Smooth muscle cell (in vitro differentiated cells): Measurements from ENCODE around the gene MICAL3. TPM values are rescaled to one million over a fixed set of nuclear protein-coding genes. Genes with fewer than 3 reads are reported as not detected.

Source experiments
- DNase-seq: peaks from one replicate; lab custom pipeline; 2025; ENCODE audit not compliant: unreplicated experiment; lab: John Stamatoyannopoulos, UW
- H2AFZ ChIP-seq: fragments of 200-600 bp; sonication (generic); 2 replicates; pipeline ENCODE4 v1.6.0; 2016; ENCODE audit warnings: antibody characterized with exemption, low read depth, mild to moderate bottlenecking
- H3F3A ChIP-seq: fragments of 200-600 bp; sonication (generic); 2 replicates; pipeline ENCODE4 v1.6.0; 2017; ENCODE audit warnings: antibody characterized with exemption, low read depth
- H3K27ac ChIP-seq: fragments of 200-600 bp; sonication (generic); 2 replicates; pipeline ENCODE4 v1.5.1; 2016; ENCODE audit warnings: low read depth, mild to moderate bottlenecking
- H3K27me3 ChIP-seq: fragments of 200-600 bp; sonication (generic); 2 replicates; pipeline ENCODE4 v1.6.1; 2016; ENCODE audit warnings: low read depth, mild to moderate bottlenecking
- H3K36me3 ChIP-seq: fragments of 200-600 bp; sonication (generic); 2 replicates; pipeline ENCODE4 v1.5.1; 2016; ENCODE audit warnings: low read depth
- H3K4me1 ChIP-seq: fragments of 200-600 bp; sonication (generic); 2 replicates; pipeline ENCODE4 v1.5.1; 2016; ENCODE audit warnings: low read depth
- H3K4me2 ChIP-seq: fragments of 200-600 bp; sonication (generic); 2 replicates; pipeline ENCODE4 v1.6.0; 2016; ENCODE audit warnings: mild to moderate bottlenecking
- H3K4me3 ChIP-seq: fragments of 200-600 bp; sonication (generic); 2 replicates; pipeline ENCODE4 v1.5.1; 2016; ENCODE audit warnings: mild to moderate bottlenecking
- H3K79me2 ChIP-seq: fragments of 200-600 bp; sonication (generic); 2 replicates; pipeline ENCODE4 v1.6.0; 2016; ENCODE audit warnings: low read depth, mild to moderate bottlenecking
- H3K9ac ChIP-seq: fragments of 200-600 bp; sonication (generic); 2 replicates; pipeline ENCODE4 v1.6.0; 2016; ENCODE audit warnings: low read depth
- H3K9me3 ChIP-seq: fragments of 200-600 bp; sonication (generic); replicated peaks from 2 replicates; pipeline ENCODE4 v1.5.1; 2016; ENCODE audit warnings: low read depth
- H4K20me1 ChIP-seq: fragments of 200-600 bp; sonication (generic); 2 replicates; pipeline ENCODE4 v1.6.0; 2016; ENCODE audit warnings: low read depth
- WGBS: methylation state at CpG from one replicate; pipeline ENCODE4 v1.1.7; 2016; ENCODE audit warnings: low lambda C conversion rate; 5-methylcytosine and 5-hydroxymethylcytosine counted together
- polyA plus RNA-seq: library from polyadenylated mRNA; unstranded; fragments of >200 nt; fragmentation: Nextera tagmentation; extraction: Ambion mirVana; gene quantifications from 2 replicates; pipeline ENCODE4 v1.2.1, GENCODE V29; 2016
- total RNA-seq: library from RNA; depleted of rRNA; stranded (reverse); fragments of >200 nt; gene quantifications from 2 replicates; pipeline ENCODE4 v1.2.3, GENCODE V29; 2014
- TF ChIP-seq, protein P1 (sequence below): fragments of 200-600 bp; sonication (generic); IDR thresholded peaks from 2 replicates; pipeline ENCODE4 v1.5.1; 2017; ENCODE audit warnings: borderline replicate concordance, mild to moderate bottlenecking, antibody characterized with exemption; ENCODE audit not compliant: insufficient read depth, poor library complexity, severe bottlenecking

Gene MICAL3
- total and polyA plus RNA-seq, 2 experiments from 2014 or later, result 3.1 to 28.6 TPM

DNA sequence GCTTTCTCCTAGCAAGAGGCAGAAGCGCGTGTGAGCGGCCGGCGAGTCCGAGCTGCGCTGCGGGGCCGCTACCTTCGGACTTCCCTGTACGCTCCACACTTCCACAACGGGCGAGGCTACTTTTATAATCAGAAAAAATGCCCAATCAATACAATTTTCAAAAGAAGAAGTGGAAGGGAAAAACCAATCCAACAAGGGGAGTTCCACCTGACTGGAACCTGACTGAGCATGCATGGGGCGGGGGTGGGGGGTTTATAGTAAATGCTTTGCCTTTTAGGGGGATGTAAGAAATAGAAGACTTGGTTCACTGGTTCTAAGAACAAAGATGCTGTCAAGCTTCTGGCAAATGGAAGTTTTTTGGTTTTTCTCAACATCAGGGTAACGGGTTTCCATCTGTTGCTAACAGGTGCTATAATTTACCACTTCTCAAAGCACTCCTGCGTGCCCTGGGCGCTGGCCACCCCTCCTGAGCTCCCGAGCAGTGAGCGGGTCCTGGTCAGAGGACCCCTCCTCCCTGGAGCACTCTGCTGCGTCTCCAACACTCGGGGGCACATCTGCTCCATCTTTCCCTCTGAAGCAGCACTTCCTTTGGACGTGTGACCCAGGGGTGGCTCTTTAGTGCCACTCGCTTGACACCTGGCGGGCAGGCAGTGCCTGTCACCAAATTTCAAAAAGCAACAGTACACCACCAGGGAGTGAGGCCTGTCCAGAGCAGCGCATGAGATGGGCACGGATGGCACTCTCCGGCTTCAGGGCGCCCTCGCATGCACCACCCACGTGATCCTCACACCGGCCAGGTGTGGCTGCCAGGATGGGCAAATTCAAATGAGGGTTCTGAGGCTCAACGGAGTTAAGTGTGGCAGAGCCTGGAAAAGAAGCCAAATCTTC lies 228.5 kb downstream of the MICAL3 start:
- Histone ChIP-seq H4K20me1 (no peaks in the 10 kb centered on the region), H3K27ac (no peak overlapping the region), H3K4me2 (no peak overlapping the region), H3K4me1 (no peaks in the 10 kb centered on the region), H3K27me3 (no peaks in the 10 kb centered on the region), H3K9me3 (no peaks in the 10 kb centered on the region), H3K36me3 (no peaks in the 10 kb centered on the region), H2AFZ (no peak overlapping the region), H3K9ac (no peak overlapping the region), H3K4me3 (no peak overlapping the region), H3F3A (no peaks in the 10 kb centered on the region), H3K79me2 (no peaks in the 10 kb centered on the region)
- TF ChIP-seq, protein P1, sequence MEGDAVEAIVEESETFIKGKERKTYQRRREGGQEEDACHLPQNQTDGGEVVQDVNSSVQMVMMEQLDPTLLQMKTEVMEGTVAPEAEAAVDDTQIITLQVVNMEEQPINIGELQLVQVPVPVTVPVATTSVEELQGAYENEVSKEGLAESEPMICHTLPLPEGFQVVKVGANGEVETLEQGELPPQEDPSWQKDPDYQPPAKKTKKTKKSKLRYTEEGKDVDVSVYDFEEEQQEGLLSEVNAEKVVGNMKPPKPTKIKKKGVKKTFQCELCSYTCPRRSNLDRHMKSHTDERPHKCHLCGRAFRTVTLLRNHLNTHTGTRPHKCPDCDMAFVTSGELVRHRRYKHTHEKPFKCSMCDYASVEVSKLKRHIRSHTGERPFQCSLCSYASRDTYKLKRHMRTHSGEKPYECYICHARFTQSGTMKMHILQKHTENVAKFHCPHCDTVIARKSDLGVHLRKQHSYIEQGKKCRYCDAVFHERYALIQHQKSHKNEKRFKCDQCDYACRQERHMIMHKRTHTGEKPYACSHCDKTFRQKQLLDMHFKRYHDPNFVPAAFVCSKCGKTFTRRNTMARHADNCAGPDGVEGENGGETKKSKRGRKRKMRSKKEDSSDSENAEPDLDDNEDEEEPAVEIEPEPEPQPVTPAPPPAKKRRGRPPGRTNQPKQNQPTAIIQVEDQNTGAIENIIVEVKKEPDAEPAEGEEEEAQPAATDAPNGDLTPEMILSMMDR, result no peak
- WGBS, result 95% methylated on average over 31 of the region's 32 CpGs
- no peak for DNase-seq

GRCh38 chr22:17794726-17795542 lies 229.4 kb downstream of the MICAL3 start:
- H3K27ac ChIP-seq, result no peak overlapping the region

DNA sequence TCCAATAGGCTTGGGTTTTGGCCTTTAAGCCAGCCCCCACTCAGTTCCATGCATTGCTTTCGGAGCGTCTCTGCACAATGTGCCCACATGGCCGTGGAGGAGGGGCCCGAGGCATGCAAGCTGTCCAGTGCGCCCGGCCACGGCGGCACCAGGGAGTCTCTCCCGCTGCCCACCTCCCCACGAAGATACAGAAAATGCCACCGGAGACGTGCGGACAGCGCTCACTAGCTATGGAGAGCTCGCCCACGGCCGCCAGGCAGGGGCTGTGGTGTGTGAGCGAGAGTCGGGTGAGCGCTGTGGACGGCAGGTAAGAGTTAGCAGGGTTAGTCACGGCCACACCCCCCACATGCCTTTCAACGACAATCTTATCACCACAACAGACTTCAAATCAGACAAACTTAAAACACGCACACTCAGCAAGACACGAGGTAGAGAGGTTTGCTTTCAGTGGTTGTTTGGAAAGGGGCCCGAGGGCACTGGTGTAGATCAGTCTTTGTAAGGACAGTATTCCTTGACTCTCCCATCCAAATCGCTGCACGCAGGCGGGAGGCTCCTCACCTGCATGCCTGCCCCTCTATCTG lies 231.4 kb downstream of the MICAL3 start:
- 92% methylated on average over 29 of the region's 29 CpGs for WGBS

More at GRCh38 chr22:17794726-17795542, 229.4 kb downstream of the MICAL3 start:
- no peak overlapping the region for H3K9ac ChIP-seq
- H3K4me2 ChIP-seq, result no peak overlapping the region
- no peaks in the 10 kb centered on the region for H3K36me3 ChIP-seq
- H3K4me1 ChIP-seq, result no peaks in the 10 kb centered on the region
- no peak for DNase-seq
- H3K27me3 ChIP-seq, result no peaks in the 10 kb centered on the region
- no peaks in the 10 kb centered on the region for H3K9me3 ChIP-seq
- H3F3A ChIP-seq, result no peaks in the 10 kb centered on the region
- no peaks in the 10 kb centered on the region for H4K20me1 ChIP-seq
- 95% methylated on average over 25 of the region's 25 CpGs for WGBS
- no peaks in the 10 kb centered on the region for H3K79me2 ChIP-seq
- H3K4me3 ChIP-seq, result no peak overlapping the region
- TF ChIP-seq, protein P1, result no peak
- no peak overlapping the region for H2AFZ ChIP-seq

More for the DNA sequence above, 231.4 kb downstream of the MICAL3 start:
- Histone ChIP-seq H3K79me2 (no peaks in the 10 kb centered on the region), H3K27ac (no peak overlapping the region), H3K4me3 (no peak overlapping the region), H2AFZ (no peak overlapping the region), H3F3A (no peaks in the 10 kb centered on the region), H3K4me1 (no peaks in the 10 kb centered on the region), H3K4me2 (no peak overlapping the region), H3K9me3 (no peaks in the 10 kb centered on the region), H3K36me3 (no peaks in the 10 kb centered on the region), H4K20me1 (no peaks in the 10 kb centered on the region), H3K9ac (no peak overlapping the region), H3K27me3 (no peaks in the 10 kb centered on the region)
- DNase-seq, result no peak
- TF ChIP-seq, protein P1, result no peak
